DND-41 (cell line): ENCODE measurements around the gene PHC2.

ENCODE experiments used
- ATAC-seq: fragments of 200-7000 bp; cut with Tn5 transposase; 3 replicates; pipeline ENCODE4 v1.9.1; 2021; ENCODE audit warnings: low read depth; ENCODE audit not compliant: insufficient read depth
- DNase-seq: peaks from one replicate; pipeline ENCODE4 v3.0.0-alpha.2; 2020
- H2AFZ ChIP-seq: 2 replicates; pipeline ENCODE4 v1.6.0; 2012; ENCODE audit warnings: low read depth, low read length
- H3K27ac ChIP-seq: 2 replicates; pipeline ENCODE4 v1.5.1; 2012; ENCODE audit warnings: low read length, inconsistent platforms
- H3K27me3 ChIP-seq: fragments of 200-600 bp; sonication (generic); 2 replicates; pipeline ENCODE4 v1.6.0; 2012; ENCODE audit warnings: low read length, mild to moderate bottlenecking, inconsistent platforms; ENCODE audit not compliant: insufficient read depth, poor library complexity
- H3K36me3 ChIP-seq: 2 replicates; pipeline ENCODE4 v1.5.1; 2012; ENCODE audit warnings: low read length, inconsistent platforms; ENCODE audit not compliant: insufficient read depth
- H3K4me1 ChIP-seq: 2 replicates; pipeline ENCODE4 v1.5.1; 2012; ENCODE audit warnings: mild to moderate bottlenecking, low read length; ENCODE audit not compliant: insufficient read depth
- H3K4me2 ChIP-seq: 2 replicates; pipeline ENCODE4 v1.6.0; 2012; ENCODE audit warnings: mild to moderate bottlenecking, moderate library complexity, low read length, inconsistent platforms; ENCODE audit not compliant: insufficient read depth
- H3K4me3 ChIP-seq, 2 experiments: fragments of 200-600 bp in 1 of 2; shearing (Covaris generic) in 1 of 2; 2 replicates each; pipeline ENCODE4 v1.5.1; 2012 to 2016; ENCODE audit warnings: inconsistent platforms in 2 of 2, low read length in 2 of 2, mild to moderate bottlenecking in 2 of 2, low read depth in 1 of 2, moderate library complexity in 1 of 2
- H3K79me2 ChIP-seq: 2 replicates; pipeline ENCODE4 v1.6.0; 2012; ENCODE audit warnings: low read length, inconsistent platforms; ENCODE audit not compliant: insufficient read depth
- H3K9ac ChIP-seq: 2 replicates; pipeline ENCODE4 v1.6.0; 2012; ENCODE audit warnings: low read depth, mild to moderate bottlenecking, inconsistent platforms, low read length, moderate library complexity
- H3K9me3 ChIP-seq: 2 replicates; pipeline ENCODE4 v1.5.1; 2012; ENCODE audit warnings: low read length, moderate library complexity, mild to moderate bottlenecking, inconsistent platforms; ENCODE audit not compliant: insufficient read depth, severe bottlenecking
- H4K20me1 ChIP-seq: 2 replicates; pipeline ENCODE4 v1.6.0; 2012; ENCODE audit warnings: low read length; ENCODE audit not compliant: insufficient read depth
- EZH2 ChIP-seq: IDR thresholded peaks from 3 replicates; pipeline ENCODE4 v1.6.1; 2012; ENCODE audit warnings: borderline replicate concordance, low read depth, mild to moderate bottlenecking, moderate library complexity, low read length, inconsistent platforms; ENCODE audit not compliant: severe bottlenecking
- TF ChIP-seq, protein P1 (sequence below): IDR thresholded peaks from 2 replicates; pipeline ENCODE4 v1.5.1; 2012; ENCODE audit warnings: borderline replicate concordance, low read length, moderate library complexity, mild to moderate bottlenecking; ENCODE audit not compliant: poor library complexity, severe bottlenecking; ENCODE audit errors: extremely low read depth

The PHC2 gene

DNA sequence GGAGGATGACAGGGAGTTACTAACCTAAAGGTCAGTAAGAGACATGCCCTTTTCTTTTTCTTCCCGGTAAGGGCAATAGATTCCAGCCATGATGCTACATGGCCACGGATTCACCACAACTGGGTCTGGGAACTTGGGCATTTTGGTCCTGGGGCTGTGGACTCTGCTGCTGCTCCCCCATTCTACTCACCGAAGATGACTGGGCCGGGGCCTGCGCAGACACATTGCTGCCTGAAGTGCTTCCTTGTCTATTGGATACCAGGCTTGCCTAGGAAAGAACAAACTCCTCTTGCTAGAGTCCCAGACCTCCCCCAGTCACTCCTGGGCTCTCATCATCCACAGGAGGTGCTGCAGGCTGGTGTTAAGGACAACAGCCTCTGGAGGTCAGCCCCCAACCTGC, 60.1 kb downstream of the PHC2 start:
- H3K4me3 ChIP-seq = no peak overlapping the region
- peaks cover 5% of the 10 kb centered on the region for H4K20me1 ChIP-seq
- peaks cover 11% of the 10 kb centered on the region for H3K27me3 ChIP-seq
- H3K4me1 ChIP-seq = no peaks in the 10 kb centered on the region; the same call in 1 of the 2 replicates
- H3K4me2 ChIP-seq = no peak overlapping the region
- H3K36me3 ChIP-seq = no peaks in the 10 kb centered on the region
- H2AFZ ChIP-seq = no peak overlapping the region
- no peak overlapping the region for H3K9ac ChIP-seq
- TF ChIP-seq, protein P1, sequence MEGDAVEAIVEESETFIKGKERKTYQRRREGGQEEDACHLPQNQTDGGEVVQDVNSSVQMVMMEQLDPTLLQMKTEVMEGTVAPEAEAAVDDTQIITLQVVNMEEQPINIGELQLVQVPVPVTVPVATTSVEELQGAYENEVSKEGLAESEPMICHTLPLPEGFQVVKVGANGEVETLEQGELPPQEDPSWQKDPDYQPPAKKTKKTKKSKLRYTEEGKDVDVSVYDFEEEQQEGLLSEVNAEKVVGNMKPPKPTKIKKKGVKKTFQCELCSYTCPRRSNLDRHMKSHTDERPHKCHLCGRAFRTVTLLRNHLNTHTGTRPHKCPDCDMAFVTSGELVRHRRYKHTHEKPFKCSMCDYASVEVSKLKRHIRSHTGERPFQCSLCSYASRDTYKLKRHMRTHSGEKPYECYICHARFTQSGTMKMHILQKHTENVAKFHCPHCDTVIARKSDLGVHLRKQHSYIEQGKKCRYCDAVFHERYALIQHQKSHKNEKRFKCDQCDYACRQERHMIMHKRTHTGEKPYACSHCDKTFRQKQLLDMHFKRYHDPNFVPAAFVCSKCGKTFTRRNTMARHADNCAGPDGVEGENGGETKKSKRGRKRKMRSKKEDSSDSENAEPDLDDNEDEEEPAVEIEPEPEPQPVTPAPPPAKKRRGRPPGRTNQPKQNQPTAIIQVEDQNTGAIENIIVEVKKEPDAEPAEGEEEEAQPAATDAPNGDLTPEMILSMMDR = no peak
- TF ChIP-seq EZH2 = no peak
- H3K9me3 ChIP-seq = no peaks in the 10 kb centered on the region
- ATAC-seq (no peak), DNase-seq (no peak)
- H3K79me2 ChIP-seq = no peaks in the 10 kb centered on the region
- H3K27ac ChIP-seq = no peak overlapping the region

- ATAC-seq (no peak), DNase-seq (no peak)
- Histone ChIP-seq H3K79me2 (no peaks in the 10 kb centered on the region), H3K36me3 (no peaks in the 10 kb centered on the region), H3K9ac (no peak overlapping the region), H3K27me3 (peaks cover 10% of the 10 kb centered on the region), H3K4me3 (no peak overlapping the region), H3K27ac (no peak overlapping the region), H3K4me1 (no peaks in the 10 kb centered on the region; the same call in 1 of the 2 replicates), H4K20me1 (peaks cover 5% of the 10 kb centered on the region), H2AFZ (no peak overlapping the region), H3K9me3 (no peaks in the 10 kb centered on the region), H3K4me2 (no peak overlapping the region)
- TF ChIP-seq EZH2 = no peak
- TF ChIP-seq, protein P1 = no peak
Observed at GRCh38 chr1:33370301-33370700, 60.6 kb downstream of the PHC2 start.

- Histone ChIP-seq H3K27ac (no peak overlapping the region), H3K4me2 (no peak overlapping the region), H3K9ac (no peak overlapping the region), H3K36me3 (no peaks in the 10 kb centered on the region), H3K4me3 (no peak overlapping the region), H2AFZ (no peak overlapping the region), H3K27me3 (peaks cover 6% of the 10 kb centered on the region), H3K9me3 (no peaks in the 10 kb centered on the region), H3K4me1 (no peaks in the 10 kb centered on the region; the same call in 1 of the 2 replicates), H4K20me1 (peaks cover 5% of the 10 kb centered on the region), H3K79me2 (no peaks in the 10 kb centered on the region)
- DNase-seq = no peak
- no peak for ATAC-seq
- TF ChIP-seq EZH2 = no peak
- TF ChIP-seq, protein P1 = no peak
Observed at GRCh38 chr1:33369764-33370163, 61.1 kb downstream of the PHC2 start.

DNA sequence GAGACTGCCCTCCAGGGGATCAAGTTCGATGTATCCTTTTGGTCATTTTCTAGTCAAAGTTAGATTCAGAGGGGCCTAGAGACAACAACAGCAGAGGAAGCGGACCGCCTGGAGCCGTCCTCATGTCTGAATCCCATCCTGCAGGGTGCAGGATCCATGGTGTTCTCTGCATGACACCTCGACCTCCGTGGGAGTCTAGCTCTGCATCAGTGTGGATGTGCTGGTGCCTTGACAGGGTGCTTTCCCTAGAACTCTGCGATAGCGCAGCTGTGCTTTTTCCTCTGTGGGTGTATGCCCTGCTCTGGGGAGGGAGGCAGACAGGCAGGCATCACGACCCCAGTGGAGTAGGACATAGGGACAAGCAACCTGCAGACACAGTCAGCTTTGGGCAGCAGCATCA, 61.8 kb downstream of the PHC2 start:
- DNase-seq (no peak), ATAC-seq (no peak)
- no peak overlapping the region for H3K4me2 ChIP-seq
- no peak overlapping the region for H2AFZ ChIP-seq
- no peaks in the 10 kb centered on the region for H3K9me3 ChIP-seq
- no peaks in the 10 kb centered on the region; the same call in 1 of the 2 replicates for H3K4me1 ChIP-seq
- TF ChIP-seq, protein P1 = no peak
- no peak for TF ChIP-seq EZH2
- peaks cover 5% of the 10 kb centered on the region for H4K20me1 ChIP-seq
- H3K27me3 ChIP-seq = peaks cover 5% of the 10 kb centered on the region
- no peaks in the 10 kb centered on the region for H3K79me2 ChIP-seq
- no peak overlapping the region for H3K9ac ChIP-seq
- no peak overlapping the region for H3K27ac ChIP-seq
- no peak overlapping the region for H3K4me3 ChIP-seq
- H3K36me3 ChIP-seq = no peaks in the 10 kb centered on the region
